ENCODE data around the gene CR1L.

- no peak for TF ChIP-seq CTCF (conservative IDR thresholded peaks at IDR 0.05; ENCODE audit: low read length)
- TF ChIP-seq EZH2phosphoT487 (IDR thresholded peaks at IDR 0.05; ENCODE audit: borderline replicate concordance): no peak
These were observed at the start of gene CR1L for GRCh38 chr1:207644852-207645634.

Data from Loucy (cell line).